ENCODE measurements around the gene KIAA1549.

GRCh38 chr7:138979226-138979979 lies 1.8 kb downstream of the KIAA1549 start:
- TF ChIP-seq, protein P1, sequence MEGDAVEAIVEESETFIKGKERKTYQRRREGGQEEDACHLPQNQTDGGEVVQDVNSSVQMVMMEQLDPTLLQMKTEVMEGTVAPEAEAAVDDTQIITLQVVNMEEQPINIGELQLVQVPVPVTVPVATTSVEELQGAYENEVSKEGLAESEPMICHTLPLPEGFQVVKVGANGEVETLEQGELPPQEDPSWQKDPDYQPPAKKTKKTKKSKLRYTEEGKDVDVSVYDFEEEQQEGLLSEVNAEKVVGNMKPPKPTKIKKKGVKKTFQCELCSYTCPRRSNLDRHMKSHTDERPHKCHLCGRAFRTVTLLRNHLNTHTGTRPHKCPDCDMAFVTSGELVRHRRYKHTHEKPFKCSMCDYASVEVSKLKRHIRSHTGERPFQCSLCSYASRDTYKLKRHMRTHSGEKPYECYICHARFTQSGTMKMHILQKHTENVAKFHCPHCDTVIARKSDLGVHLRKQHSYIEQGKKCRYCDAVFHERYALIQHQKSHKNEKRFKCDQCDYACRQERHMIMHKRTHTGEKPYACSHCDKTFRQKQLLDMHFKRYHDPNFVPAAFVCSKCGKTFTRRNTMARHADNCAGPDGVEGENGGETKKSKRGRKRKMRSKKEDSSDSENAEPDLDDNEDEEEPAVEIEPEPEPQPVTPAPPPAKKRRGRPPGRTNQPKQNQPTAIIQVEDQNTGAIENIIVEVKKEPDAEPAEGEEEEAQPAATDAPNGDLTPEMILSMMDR (conservative IDR thresholded peaks at IDR 0.05) = peak; percentile 42
- no peak for TF ChIP-seq EZH2 (IDR thresholded peaks at IDR 0.05; ENCODE audit: low read depth)
